ENCODE data around the gene PAXIP1.

The PAXIP1 gene

DNA sequence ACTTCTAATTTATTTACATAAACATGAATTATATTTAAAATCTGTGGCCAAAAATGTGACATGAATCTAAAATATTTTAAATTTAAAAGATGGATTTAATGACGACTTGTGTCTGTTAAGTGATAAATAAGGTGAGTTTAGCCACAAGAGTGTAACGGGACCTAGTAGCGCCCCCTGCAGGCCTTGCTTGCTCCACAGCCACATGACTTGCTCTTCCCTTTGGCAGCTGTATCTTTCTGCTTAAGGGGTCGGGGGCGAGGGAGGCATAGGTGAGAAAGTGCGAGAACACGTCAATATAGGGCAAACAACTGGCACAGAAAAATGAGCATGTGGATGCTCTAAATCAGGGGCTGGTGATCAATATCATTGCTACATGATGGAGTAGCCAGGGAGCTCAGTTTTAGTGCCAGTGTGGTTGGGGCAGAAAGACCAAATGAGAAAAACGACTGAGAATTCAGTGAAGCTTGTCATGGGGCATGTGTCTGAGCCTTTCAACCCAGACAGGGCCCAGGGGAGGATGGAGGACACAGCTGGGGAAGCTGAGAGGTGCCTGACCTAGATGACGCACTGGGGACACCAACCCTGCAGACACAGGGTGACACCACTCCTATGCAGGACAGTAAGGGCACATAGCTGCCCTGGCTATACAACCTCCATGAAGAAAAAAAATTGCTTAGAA lies 49.8 kb downstream of the PAXIP1 start:
- H3K79me1 ChIP-seq (ENCODE audit: low read length), result no peaks in the 10 kb centered on the region
- H3K27ac ChIP-seq (ENCODE audit: low read depth, low read length), result no peak overlapping the region
- no peak overlapping the region for H2BK15ac ChIP-seq (replicated peaks; ENCODE audit: low read depth)
- no peaks in the 10 kb centered on the region for H3K79me2 ChIP-seq (ENCODE audit: control insufficient read depth, insufficient read depth, low read length)
- no peak overlapping the region for H2BK120ac ChIP-seq (ENCODE audit: low read depth, low read length)
- no peaks in the 10 kb centered on the region for H3K36me3 ChIP-seq (ENCODE audit: control insufficient read depth, insufficient read depth, low read length)
- no peak overlapping the region for H3K9ac ChIP-seq (ENCODE audit: low read length)
- no peak overlapping the region for H3K4me2 ChIP-seq (ENCODE audit: low read length)
- peak; percentile 79 for DNase-seq
- H4K5ac ChIP-seq (ENCODE audit: low read length), result no peak overlapping the region
- no peak overlapping the region for H4K8ac ChIP-seq (ENCODE audit: low read depth, low read length)
- no peak overlapping the region for H2BK5ac ChIP-seq (ENCODE audit: low read length)
- H2AK5ac ChIP-seq (ENCODE audit: low read length), result no peak overlapping the region
- H3K4me1 ChIP-seq (ENCODE audit: control insufficient read depth, low read depth, low read length), result no peaks in the 10 kb centered on the region
- H3K27me3 ChIP-seq (ENCODE audit: insufficient read depth, low read length, poor library complexity), result no peaks in the 10 kb centered on the region
- no peak overlapping the region for H3K4me3 ChIP-seq (ENCODE audit: low read length)
- H3K18ac ChIP-seq (ENCODE audit: low read length), result no peak overlapping the region
- H3K56ac ChIP-seq (ENCODE audit: low read length), result no peak overlapping the region
- H3K23ac ChIP-seq (ENCODE audit: low read length), result no peak overlapping the region
- no CpG with 5 or more reads among the region's 9 CpGs for WGBS (ENCODE audit: extremely low coverage, insufficient coverage, low lambda C conversion rate)
- no peak overlapping the region for H3K4ac ChIP-seq (ENCODE audit: low read depth, low read length)

DNA sequence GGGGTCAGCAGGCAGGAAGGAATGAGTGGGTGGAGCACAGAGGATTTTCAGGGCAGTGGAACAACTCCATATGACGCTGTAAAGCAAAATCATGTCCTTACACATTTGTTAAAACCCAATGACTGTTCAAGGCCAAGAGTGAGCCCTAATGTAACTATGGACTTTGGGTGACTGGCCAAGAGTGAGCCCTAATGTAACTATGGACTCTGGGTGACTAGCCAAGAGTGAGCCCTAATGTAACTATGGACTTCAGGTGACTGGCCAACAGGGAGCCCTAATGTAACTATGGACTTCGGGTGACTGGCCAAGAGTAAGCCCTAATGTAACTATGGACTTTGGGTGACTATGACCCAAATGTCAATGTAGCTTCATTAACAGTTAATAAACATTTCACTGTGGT lies 52.0 kb downstream of the PAXIP1 start:
- no peak overlapping the region for H3K27ac ChIP-seq (ENCODE audit: low read depth, low read length)
- no CpG with 5 or more reads among the region's 2 CpGs for WGBS (ENCODE audit: extremely low coverage, insufficient coverage, low lambda C conversion rate)
- H3K27me3 ChIP-seq (ENCODE audit: insufficient read depth, low read length, poor library complexity), result no peaks in the 10 kb centered on the region
- H2BK15ac ChIP-seq (replicated peaks; ENCODE audit: low read depth), result no peak overlapping the region
- H4K5ac ChIP-seq (ENCODE audit: low read length), result no peak overlapping the region
- H3K23ac ChIP-seq (ENCODE audit: low read length), result no peak overlapping the region
- H3K79me2 ChIP-seq (ENCODE audit: control insufficient read depth, insufficient read depth, low read length), result no peaks in the 10 kb centered on the region
- no peak overlapping the region for H3K4ac ChIP-seq (ENCODE audit: low read depth, low read length)
- no peak overlapping the region for H3K4me2 ChIP-seq (ENCODE audit: low read length)
- H3K4me1 ChIP-seq (ENCODE audit: control insufficient read depth, low read depth, low read length), result no peaks in the 10 kb centered on the region
- no peak for DNase-seq
- no peaks in the 10 kb centered on the region for H3K79me1 ChIP-seq (ENCODE audit: low read length)
- H4K8ac ChIP-seq (ENCODE audit: low read depth, low read length), result no peak overlapping the region
- H3K9ac ChIP-seq (ENCODE audit: low read length), result no peak overlapping the region
- H3K4me3 ChIP-seq (ENCODE audit: low read length), result no peak overlapping the region
- peaks cover 4% of the 10 kb centered on the region for H3K36me3 ChIP-seq (ENCODE audit: control insufficient read depth, insufficient read depth, low read length)
- H3K18ac ChIP-seq (ENCODE audit: low read length), result no peak overlapping the region
- no peak overlapping the region for H2BK5ac ChIP-seq (ENCODE audit: low read length)
- no peak overlapping the region for H2AK5ac ChIP-seq (ENCODE audit: low read length)
- no peak overlapping the region for H2BK120ac ChIP-seq (ENCODE audit: low read depth, low read length)
- H3K56ac ChIP-seq (ENCODE audit: low read length), result no peak overlapping the region

DNA sequence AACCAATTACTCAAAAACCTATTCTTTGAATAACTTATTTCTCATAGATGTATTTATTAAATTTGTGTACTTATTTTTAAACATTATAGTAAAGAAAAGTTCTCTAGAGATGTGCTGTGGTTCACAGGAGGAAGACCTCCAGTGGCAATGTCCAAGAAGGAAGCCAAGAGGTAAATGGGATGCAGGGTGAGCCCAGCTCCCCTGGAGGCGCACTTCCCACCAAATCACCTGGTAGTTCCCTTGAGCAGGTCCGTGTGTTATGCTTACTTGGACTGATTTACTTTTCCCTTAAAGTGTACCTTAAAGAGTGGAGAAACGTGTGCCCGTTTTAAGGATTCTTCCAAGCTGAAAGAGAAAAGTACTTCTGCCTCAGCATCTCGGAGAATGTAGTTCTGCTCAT lies 55.3 kb downstream of the PAXIP1 start:
- H2AK5ac ChIP-seq (ENCODE audit: low read length), result no peak overlapping the region
- H2BK120ac ChIP-seq (ENCODE audit: low read depth, low read length), result no peak overlapping the region
- no peaks in the 10 kb centered on the region for H3K4me1 ChIP-seq (ENCODE audit: control insufficient read depth, low read depth, low read length)
- H3K79me2 ChIP-seq (ENCODE audit: control insufficient read depth, insufficient read depth, low read length), result no peaks in the 10 kb centered on the region
- H3K56ac ChIP-seq (ENCODE audit: low read length), result no peak overlapping the region
- H4K8ac ChIP-seq (ENCODE audit: low read depth, low read length), result no peak overlapping the region
- H3K23ac ChIP-seq (ENCODE audit: low read length), result no peak overlapping the region
- H3K4me2 ChIP-seq (ENCODE audit: low read length), result no peak overlapping the region
- H3K9ac ChIP-seq (ENCODE audit: low read length), result no peak overlapping the region
- H2BK5ac ChIP-seq (ENCODE audit: low read length), result no peak overlapping the region
- H4K5ac ChIP-seq (ENCODE audit: low read length), result no peak overlapping the region
- no peak overlapping the region for H3K4ac ChIP-seq (ENCODE audit: low read depth, low read length)
- no peaks in the 10 kb centered on the region for H3K27me3 ChIP-seq (ENCODE audit: insufficient read depth, low read length, poor library complexity)
- no peak overlapping the region for H3K18ac ChIP-seq (ENCODE audit: low read length)
- no peaks in the 10 kb centered on the region for H3K79me1 ChIP-seq (ENCODE audit: low read length)
- H3K4me3 ChIP-seq (ENCODE audit: low read length), result no peak overlapping the region
- no CpG with 5 or more reads among the region's 5 CpGs for WGBS (ENCODE audit: extremely low coverage, insufficient coverage, low lambda C conversion rate)
- H3K36me3 ChIP-seq (ENCODE audit: control insufficient read depth, insufficient read depth, low read length), result peaks cover 6% of the 10 kb centered on the region
- no peak overlapping the region for H3K27ac ChIP-seq (ENCODE audit: low read depth, low read length)
- H2BK15ac ChIP-seq (replicated peaks; ENCODE audit: low read depth), result no peak overlapping the region
- peak; percentile 40 for DNase-seq

DNA sequence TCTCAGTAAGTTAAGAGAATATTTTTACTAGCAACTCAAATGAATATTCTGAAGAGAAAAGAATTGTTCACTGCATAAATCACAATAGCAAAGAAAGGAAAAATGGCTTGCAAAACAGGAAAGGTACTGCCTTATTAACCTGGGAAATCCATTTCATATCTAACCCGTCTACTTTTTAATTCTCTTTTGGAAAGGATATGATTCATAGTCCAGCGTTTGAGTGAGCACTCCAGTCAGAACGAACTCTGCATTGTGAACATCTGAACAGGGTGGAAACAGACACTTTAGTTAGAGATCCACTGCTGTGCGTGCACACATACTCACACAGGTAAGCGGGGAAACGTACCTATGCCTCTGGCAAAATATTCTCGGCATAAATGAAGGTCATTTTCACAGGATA lies 56.8 kb downstream of the PAXIP1 start:
- H3K36me3 ChIP-seq (ENCODE audit: control insufficient read depth, insufficient read depth, low read length), result peaks cover 6% of the 10 kb centered on the region
- H3K23ac ChIP-seq (ENCODE audit: low read length), result no peak overlapping the region
- no CpG with 5 or more reads among the region's 7 CpGs for WGBS (ENCODE audit: extremely low coverage, insufficient coverage, low lambda C conversion rate)

DNA sequence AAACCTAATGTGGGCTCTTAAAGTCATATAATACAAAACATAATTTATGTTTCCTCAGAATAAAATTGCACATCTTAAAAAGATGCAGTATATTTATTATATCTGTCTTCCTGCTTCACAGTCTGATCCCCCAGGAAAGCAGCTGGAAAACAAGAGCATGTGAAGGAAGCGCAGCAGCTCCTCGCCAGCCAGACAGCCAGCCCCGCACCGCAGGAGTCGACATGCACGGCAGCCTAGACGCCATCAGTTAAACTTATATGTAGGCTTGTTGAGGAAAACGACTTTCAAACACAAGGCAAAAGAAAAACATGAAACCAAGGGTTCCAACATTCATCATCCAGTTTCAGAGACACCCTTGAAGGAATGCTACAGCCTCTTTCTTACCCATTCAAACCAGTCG lies 59.0 kb downstream of the PAXIP1 start:
- H3K27me3 ChIP-seq (ENCODE audit: insufficient read depth, low read length, poor library complexity), result no peaks in the 10 kb centered on the region
- H3K9ac ChIP-seq (ENCODE audit: low read length), result no peak overlapping the region

More for the DNA sequence above, 56.8 kb downstream of the PAXIP1 start:
- H3K9ac ChIP-seq (ENCODE audit: low read length), result no peak overlapping the region
- H2BK120ac ChIP-seq (ENCODE audit: low read depth, low read length), result no peak overlapping the region
- H3K4ac ChIP-seq (ENCODE audit: low read depth, low read length), result no peak overlapping the region
- no peak overlapping the region for H2BK15ac ChIP-seq (replicated peaks; ENCODE audit: low read depth)
- H3K4me3 ChIP-seq (ENCODE audit: low read length), result no peak overlapping the region
- no peak for DNase-seq
- H3K18ac ChIP-seq (ENCODE audit: low read length), result no peak overlapping the region
- H3K56ac ChIP-seq (ENCODE audit: low read length), result no peak overlapping the region
- no peak overlapping the region for H4K8ac ChIP-seq (ENCODE audit: low read depth, low read length)
- H3K27ac ChIP-seq (ENCODE audit: low read depth, low read length), result no peak overlapping the region
- no peaks in the 10 kb centered on the region for H3K79me1 ChIP-seq (ENCODE audit: low read length)
- no peak overlapping the region for H2BK5ac ChIP-seq (ENCODE audit: low read length)
- H2AK5ac ChIP-seq (ENCODE audit: low read length), result no peak overlapping the region
- no peak overlapping the region for H4K5ac ChIP-seq (ENCODE audit: low read length)
- no peaks in the 10 kb centered on the region for H3K79me2 ChIP-seq (ENCODE audit: control insufficient read depth, insufficient read depth, low read length)
- H3K27me3 ChIP-seq (ENCODE audit: insufficient read depth, low read length, poor library complexity), result no peaks in the 10 kb centered on the region
- no peak overlapping the region for H3K4me2 ChIP-seq (ENCODE audit: low read length)
- no peaks in the 10 kb centered on the region for H3K4me1 ChIP-seq (ENCODE audit: control insufficient read depth, low read depth, low read length)

DNA sequence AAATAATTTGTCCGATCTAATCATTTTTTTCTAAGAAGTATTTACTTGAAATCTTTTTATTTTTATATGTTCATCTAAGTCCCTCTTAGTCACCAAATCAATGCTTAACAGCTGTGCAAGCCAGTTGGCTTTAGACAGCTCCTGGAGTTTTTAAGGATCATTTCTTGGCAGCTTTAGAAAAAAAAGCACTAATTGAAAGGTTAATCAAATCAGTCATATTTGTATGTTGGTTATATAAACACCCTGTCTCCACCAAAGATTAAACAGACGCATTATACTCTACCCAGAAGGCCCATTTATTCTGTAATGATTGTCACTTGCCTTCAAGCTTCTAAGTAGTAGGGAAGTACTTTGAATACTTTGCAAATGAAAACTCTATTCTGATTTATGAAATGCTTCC lies 60.2 kb downstream of the PAXIP1 start:
- no peak overlapping the region for H3K23ac ChIP-seq (ENCODE audit: low read length)
- H3K56ac ChIP-seq (ENCODE audit: low read length), result no peak overlapping the region
- no peak overlapping the region for H4K8ac ChIP-seq (ENCODE audit: low read depth, low read length)
- no peak overlapping the region for H2BK15ac ChIP-seq (replicated peaks; ENCODE audit: low read depth)
- no peak overlapping the region for H3K4me2 ChIP-seq (ENCODE audit: low read length)
- no peaks in the 10 kb centered on the region for H3K4me1 ChIP-seq (ENCODE audit: control insufficient read depth, low read depth, low read length)
- no peaks in the 10 kb centered on the region for H3K79me2 ChIP-seq (ENCODE audit: control insufficient read depth, insufficient read depth, low read length)
- H3K4me3 ChIP-seq (ENCODE audit: low read length), result no peak overlapping the region
- no peak overlapping the region for H2BK120ac ChIP-seq (ENCODE audit: low read depth, low read length)
- DNase-seq, result no peak
- H3K27ac ChIP-seq (ENCODE audit: low read depth, low read length), result no peak overlapping the region
- no peak overlapping the region for H4K5ac ChIP-seq (ENCODE audit: low read length)
- H2BK5ac ChIP-seq (ENCODE audit: low read length), result no peak overlapping the region
- H3K36me3 ChIP-seq (ENCODE audit: control insufficient read depth, insufficient read depth, low read length), result peaks cover 4% of the 10 kb centered on the region
- no peak overlapping the region for H3K9ac ChIP-seq (ENCODE audit: low read length)
- H3K79me1 ChIP-seq (ENCODE audit: low read length), result no peaks in the 10 kb centered on the region
- no peaks in the 10 kb centered on the region for H3K27me3 ChIP-seq (ENCODE audit: insufficient read depth, low read length, poor library complexity)
- no peak overlapping the region for H3K18ac ChIP-seq (ENCODE audit: low read length)
- no peak overlapping the region for H3K4ac ChIP-seq (ENCODE audit: low read depth, low read length)
- WGBS (ENCODE audit: extremely low coverage, insufficient coverage, low lambda C conversion rate), result no CpG with 5 or more reads among the region's 2 CpGs
- H2AK5ac ChIP-seq (ENCODE audit: low read length), result no peak overlapping the region

More for the DNA sequence above, 59.0 kb downstream of the PAXIP1 start:
- Histone ChIP-seq H3K4ac (ENCODE audit: low read depth, low read length) (no peak overlapping the region), H3K56ac (ENCODE audit: low read length) (no peak overlapping the region), H3K4me2 (ENCODE audit: low read length) (no peak overlapping the region), H3K79me1 (ENCODE audit: low read length) (no peaks in the 10 kb centered on the region), H2BK5ac (ENCODE audit: low read length) (no peak overlapping the region), H2BK15ac (replicated peaks; ENCODE audit: low read depth) (no peak overlapping the region), H2BK120ac (ENCODE audit: low read depth, low read length) (no peak overlapping the region), H3K23ac (ENCODE audit: low read length) (no peak overlapping the region), H2AK5ac (ENCODE audit: low read length) (no peak overlapping the region), H3K79me2 (ENCODE audit: control insufficient read depth, insufficient read depth, low read length) (no peaks in the 10 kb centered on the region), H3K36me3 (ENCODE audit: control insufficient read depth, insufficient read depth, low read length) (peaks cover 6% of the 10 kb centered on the region), H3K4me1 (ENCODE audit: control insufficient read depth, low read depth, low read length) (no peaks in the 10 kb centered on the region), H3K27ac (ENCODE audit: low read depth, low read length) (no peak overlapping the region), H3K18ac (ENCODE audit: low read length) (no peak overlapping the region), H4K5ac (ENCODE audit: low read length) (no peak overlapping the region), H3K4me3 (ENCODE audit: low read length) (no peak overlapping the region), H4K8ac (ENCODE audit: low read depth, low read length) (no peak overlapping the region)
- no peak for DNase-seq
- no CpG with 5 or more reads among the region's 9 CpGs for WGBS (ENCODE audit: extremely low coverage, insufficient coverage, low lambda C conversion rate)
